Ovary (tissue), 3 donors: Measurements from ENCODE around the gene ADORA1.

Source experiments
- CTCF ChIP-seq, 3 donors: fragments of 450-650 bp in 2 of 3; fragments of 200-600 bp in 1 of 3; IDR thresholded peaks; one replicate each; pipeline versions ENCODE4 v1.5.1 to v1.8.0; 2016 to 2022; ENCODE audit warnings: antibody characterized with exemption in 3 of 3, mild to moderate bottlenecking in 1 of 3
- EP300 ChIP-seq: sonication (generic); formaldehyde crosslinking; IDR thresholded peaks from one replicate; pipeline ENCODE4 v1.6.1; 2017; ENCODE audit warnings: antibody characterized with exemption
- POLR2A ChIP-seq: fragments of 450-650 bp; IDR thresholded peaks from one replicate; pipeline ENCODE4 v1.6.1; 2017; ENCODE audit warnings: antibody characterized with exemption, mild to moderate bottlenecking, moderate library complexity
- donor health status: DM: no; HTN: no; CAD: no.

- TF ChIP-seq CTCF (IDR thresholded peaks at IDR 0.05) (no peak), POLR2A (no peak), EP300 (no peak)
Observed at GRCh38 chr1:203124546-203125317, 2.8 kb upstream of the ADORA1 start.
